ENCODE measurements around the gene SLC35B2. TPM values are rescaled to one million over a fixed set of nuclear protein-coding genes. Genes with fewer than 3 reads are reported as not detected.

Gene SLC35B2
- total RNA-seq, 1 donor = 92.8 TPM

DNA sequence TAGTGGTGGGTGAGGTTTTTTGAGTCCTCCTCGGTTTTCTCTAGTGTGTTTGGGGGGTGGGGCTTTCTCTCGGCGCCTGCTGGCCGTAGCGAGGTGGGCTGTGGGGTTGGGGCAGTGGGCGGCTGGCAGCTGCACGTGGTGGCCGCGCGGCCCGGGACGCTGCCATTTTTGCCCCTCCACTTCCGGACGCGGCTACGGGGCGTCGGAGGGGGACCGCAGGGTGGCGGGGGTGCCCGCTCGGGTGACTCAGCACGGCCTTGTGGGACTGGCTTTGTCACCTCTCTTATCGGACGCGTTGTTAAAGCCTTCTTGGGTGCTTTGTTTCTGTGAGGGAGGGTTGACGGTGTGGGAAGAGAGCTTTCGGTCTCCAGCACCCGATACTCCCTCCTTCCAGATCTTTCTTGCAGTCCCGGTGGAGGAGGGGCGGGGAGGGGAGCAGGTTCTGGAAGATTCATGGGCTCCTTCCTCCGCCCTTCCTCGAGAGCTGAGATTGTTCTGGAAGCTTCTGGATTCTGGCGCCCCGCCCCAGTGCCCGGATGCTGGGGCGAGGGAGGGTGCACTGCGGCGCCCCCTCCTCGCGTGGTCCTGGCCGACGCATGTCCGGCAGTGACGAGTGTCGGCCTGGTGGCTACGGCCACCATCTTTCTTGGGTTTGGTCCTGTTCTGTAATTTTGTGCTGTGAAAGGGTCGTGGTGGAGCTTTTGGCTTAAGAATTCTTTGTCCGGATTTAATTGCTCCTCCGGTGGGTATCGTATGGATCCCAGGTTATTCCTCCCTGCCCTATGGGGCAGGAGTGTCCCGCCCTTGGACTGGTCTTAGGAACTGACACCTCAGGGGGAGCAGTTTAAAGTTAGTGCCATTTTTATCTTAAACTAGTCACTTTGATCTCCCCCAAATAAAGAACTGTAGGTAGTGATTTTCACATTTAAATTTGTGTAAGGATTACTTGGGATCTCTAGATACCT lies 9.7 kb downstream of the SLC35B2 start:
- peak; percentile 68 for DNase-seq (ENCODE audit: low read depth)
- TF ChIP-seq, protein P1, sequence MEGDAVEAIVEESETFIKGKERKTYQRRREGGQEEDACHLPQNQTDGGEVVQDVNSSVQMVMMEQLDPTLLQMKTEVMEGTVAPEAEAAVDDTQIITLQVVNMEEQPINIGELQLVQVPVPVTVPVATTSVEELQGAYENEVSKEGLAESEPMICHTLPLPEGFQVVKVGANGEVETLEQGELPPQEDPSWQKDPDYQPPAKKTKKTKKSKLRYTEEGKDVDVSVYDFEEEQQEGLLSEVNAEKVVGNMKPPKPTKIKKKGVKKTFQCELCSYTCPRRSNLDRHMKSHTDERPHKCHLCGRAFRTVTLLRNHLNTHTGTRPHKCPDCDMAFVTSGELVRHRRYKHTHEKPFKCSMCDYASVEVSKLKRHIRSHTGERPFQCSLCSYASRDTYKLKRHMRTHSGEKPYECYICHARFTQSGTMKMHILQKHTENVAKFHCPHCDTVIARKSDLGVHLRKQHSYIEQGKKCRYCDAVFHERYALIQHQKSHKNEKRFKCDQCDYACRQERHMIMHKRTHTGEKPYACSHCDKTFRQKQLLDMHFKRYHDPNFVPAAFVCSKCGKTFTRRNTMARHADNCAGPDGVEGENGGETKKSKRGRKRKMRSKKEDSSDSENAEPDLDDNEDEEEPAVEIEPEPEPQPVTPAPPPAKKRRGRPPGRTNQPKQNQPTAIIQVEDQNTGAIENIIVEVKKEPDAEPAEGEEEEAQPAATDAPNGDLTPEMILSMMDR (IDR thresholded peaks at IDR 0.05; ENCODE audit: insufficient read depth, low read depth, low read length) = no peak
- peak overlapping the region; percentile 100 for H3K4me3 ChIP-seq (ENCODE audit: low read depth, low read length)

DNA sequence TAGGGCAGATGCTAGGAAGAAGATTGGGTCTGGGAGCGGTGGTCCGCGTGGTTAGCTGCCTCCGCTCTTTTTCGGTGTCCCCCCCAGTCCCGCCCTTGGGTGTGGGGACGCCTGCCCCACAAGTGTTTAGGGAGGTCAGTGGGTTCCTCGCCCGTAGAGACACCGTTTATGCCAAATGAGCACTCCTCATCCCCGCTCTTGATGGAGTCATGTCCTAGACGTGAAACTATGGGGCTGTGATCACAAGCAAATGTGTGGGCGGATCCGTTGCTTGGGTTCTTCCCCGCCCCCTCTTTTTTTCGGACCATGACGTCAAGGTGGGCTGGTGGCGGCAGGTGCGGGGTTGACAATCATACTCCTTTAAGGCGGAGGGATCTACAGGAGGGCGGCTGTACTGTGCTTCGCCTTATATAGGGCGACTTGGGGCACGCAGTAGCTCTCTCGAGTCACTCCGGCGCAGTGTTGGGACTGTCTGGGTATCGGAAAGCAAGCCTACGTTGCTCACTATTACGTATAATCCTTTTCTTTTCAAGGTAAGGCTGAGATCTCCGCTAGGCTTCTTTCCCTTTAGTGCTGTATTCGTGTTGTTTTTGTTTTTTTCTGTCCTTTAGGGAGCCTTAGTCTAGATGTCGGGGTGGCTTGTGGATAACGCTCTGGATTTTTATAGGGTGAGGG lies 10.5 kb downstream of the SLC35B2 start, which contains the start of gene HSP90AB1:
TSS of gene HSP90AB1 (plus strand) at position 439 of the 675 bp plus-strand sequence. CDS start 1,529 bp downstream, outside the sequence.
- peak within 1 kb of the TSS; percentile 100 for H3K4me3 ChIP-seq (ENCODE audit: low read depth, low read length)
- TF ChIP-seq, protein P1 (IDR thresholded peaks at IDR 0.05; ENCODE audit: insufficient read depth, low read depth, low read length) = no peak
- peak; percentile 99 for DNase-seq (ENCODE audit: low read depth)

DNA sequence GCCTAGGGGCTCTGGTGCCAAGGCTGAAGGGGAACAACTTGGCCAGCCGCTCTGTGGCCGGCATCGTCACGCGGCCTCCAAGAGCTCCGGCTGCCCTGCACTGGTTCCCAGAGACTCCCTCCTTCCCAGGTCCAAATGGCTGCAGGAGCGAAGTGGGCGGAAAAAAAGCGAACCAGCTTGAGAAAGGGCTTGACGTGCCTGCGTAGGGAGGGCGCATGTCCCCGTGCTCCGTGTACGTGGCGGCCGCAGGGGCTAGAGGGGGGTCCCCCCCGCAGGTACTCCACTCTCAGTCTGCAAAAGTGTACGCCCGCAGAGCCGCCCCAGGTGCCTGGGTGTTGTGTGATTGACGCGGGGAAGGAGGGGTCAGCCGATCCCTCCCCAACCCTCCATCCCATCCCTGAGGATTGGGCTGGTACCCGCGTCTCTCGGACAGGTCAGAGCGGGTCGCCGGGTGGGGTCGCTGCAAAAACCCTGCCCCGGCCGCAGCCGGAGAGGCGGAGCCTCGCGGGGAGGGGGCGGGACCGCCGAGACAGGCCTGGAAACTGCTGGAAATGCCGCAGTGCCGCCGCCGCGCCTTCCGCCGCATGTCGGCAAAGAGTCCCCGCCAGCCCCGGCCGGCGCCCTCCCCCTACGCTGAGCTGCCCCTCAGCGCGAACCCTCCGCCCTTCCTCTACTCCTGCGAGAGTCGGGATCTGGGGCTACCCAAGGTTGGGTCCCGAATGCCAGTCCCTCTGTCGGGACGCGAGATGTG lies 11.2 kb downstream of the SLC35B2 start:
- DNase-seq (ENCODE audit: low read depth) = peak; percentile 87
- TF ChIP-seq, protein P1 (IDR thresholded peaks at IDR 0.05; ENCODE audit: insufficient read depth, low read depth, low read length) = peak; percentile 24
- H3K4me3 ChIP-seq (ENCODE audit: low read depth, low read length) = peak overlapping the region; percentile 100

DNA sequence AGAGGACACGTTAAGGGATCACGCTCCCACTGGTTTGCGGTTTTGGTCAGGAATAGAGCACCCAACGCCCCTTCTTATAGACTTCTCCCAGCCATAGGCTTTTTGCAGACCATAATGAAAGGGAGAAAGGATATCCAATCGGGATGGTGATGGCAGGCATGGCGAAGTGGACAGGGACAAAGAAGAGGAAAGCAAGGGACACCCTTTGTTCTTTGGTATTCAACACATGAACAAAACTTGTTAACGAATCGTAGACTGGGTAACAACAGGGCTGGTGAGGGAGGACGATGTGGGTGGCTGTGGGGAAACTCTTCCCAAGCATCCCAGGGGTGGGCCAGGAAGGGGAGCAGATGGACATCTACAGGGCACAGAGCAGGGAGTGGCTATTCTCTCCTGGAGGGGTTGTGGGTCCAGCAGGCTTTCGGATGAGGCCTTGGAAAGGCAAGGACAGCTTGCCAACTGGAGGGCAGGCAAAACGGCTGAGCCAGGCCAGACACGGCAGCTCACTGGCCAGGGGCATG lies 11.9 kb downstream of the SLC35B2 start:
- TF ChIP-seq, protein P1 (IDR thresholded peaks at IDR 0.05; ENCODE audit: insufficient read depth, low read depth, low read length) = no peak
- H3K4me3 ChIP-seq (ENCODE audit: low read depth, low read length) = peak overlapping the region; percentile 100
- no peak for DNase-seq (ENCODE audit: low read depth)

DNA sequence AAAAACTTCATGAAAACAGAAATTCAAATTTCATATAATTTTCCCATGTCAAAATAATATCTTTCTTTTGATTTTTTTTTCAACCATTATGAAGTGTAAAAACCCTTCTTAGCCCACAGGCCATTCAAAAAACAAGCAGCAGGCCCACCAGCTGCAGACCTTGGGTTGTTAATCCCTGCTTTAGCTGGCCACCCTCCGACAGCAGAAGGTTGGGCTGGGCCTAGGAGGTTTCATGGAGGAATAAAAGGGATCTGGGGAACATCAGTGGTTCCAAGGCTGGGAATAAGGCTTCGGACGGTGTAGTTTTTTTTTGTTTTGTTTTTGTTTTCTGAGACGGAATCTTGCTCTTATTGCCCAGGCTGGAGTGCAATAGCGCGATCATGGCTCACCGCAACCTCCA lies 14.0 kb downstream of the SLC35B2 start:
- TF ChIP-seq, protein P1 (IDR thresholded peaks at IDR 0.05; ENCODE audit: insufficient read depth, low read depth, low read length) = no peak
- no peak overlapping the region for H3K4me3 ChIP-seq (ENCODE audit: low read depth, low read length)
- no peak for DNase-seq (ENCODE audit: low read depth)

DNA sequence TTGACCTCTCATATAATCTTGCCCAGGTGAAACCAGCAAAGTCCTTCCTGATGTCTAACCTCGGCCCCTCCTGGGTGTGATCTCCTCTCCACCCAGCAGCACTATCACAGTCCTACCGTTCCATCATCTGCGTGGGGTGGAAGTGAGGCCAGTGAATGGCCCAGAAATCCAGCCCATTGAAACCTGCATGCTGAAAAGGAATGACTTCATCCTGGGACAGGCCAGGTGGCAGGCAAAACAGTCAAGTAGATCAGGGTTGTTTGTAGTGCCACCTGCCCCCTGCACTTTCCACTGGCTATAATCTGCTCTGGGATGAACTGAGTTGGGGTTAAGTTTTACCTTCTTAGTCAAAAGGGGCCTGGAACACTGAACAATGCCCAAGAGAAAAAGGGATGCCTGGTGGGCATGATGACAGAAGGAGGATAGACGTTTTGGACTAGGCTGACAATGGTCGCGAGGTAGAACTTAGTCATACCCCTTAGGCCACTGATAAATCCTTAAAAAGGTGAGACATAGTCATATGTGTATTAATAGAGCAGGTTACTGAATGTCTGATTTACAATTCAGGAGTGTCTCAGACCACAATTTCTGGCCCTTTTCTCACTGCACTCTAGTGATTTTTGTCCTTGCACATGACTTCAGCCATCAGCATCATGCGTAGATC lies 18.5 kb downstream of the SLC35B2 start:
- TF ChIP-seq, protein P1 (IDR thresholded peaks at IDR 0.05; ENCODE audit: insufficient read depth, low read depth, low read length) = no peak
- DNase-seq (ENCODE audit: low read depth) = no peak
- no peak overlapping the region for H3K4me3 ChIP-seq (ENCODE audit: low read depth, low read length)
